ENCODE measurements around the gene LHFPL6. TPM values are rescaled to one million over a fixed set of nuclear protein-coding genes. Genes with fewer than 3 reads are reported as not detected.

Gene LHFPL6
- total RNA-seq, 4 donors from 2014 or later = 40.2 to 77.5 (median 66.6) TPM

- Histone ChIP-seq H3K36me3 (peaks cover 0 to 3% of the 10 kb centered on the region in 2 donors), H3K4me1 (no peaks in the 10 kb centered on the region), H3K27ac (no peak overlapping the region), H3K4me3 (no peak overlapping the region), H3K9me3 (no peaks in the 10 kb centered on the region), H3K27me3 (no peaks in the 10 kb centered on the region)
- TF ChIP-seq POLR2AphosphoS5 (IDR thresholded peaks at IDR 0.05) (no peak), POLR2A (IDR thresholded peaks at IDR 0.05) (no peak), EP300 (IDR thresholded peaks at IDR 0.05) (no peak)
- no peak for ATAC-seq
- 100% methylated on average over 10 of the region's 15 CpGs; no CpG with 5 or more reads in 1 of the 2 donors for WGBS, 2 donors (ENCODE audit: low coverage in 1 of 2)
Measured at GRCh38 chr13:39571502-39572092, 31.4 kb downstream of the LHFPL6 start.

- Histone ChIP-seq H3K4me3 (no peak overlapping the region), H3K9me3 (no peaks in the 10 kb centered on the region), H3K27me3 (no peaks in the 10 kb centered on the region), H3K4me1 (peaks cover 0 to 37% (median 7%) of the 10 kb centered on the region in 3 donors), H3K27ac (no peak overlapping the region), H3K36me3 (peaks cover 0 to 3% of the 10 kb centered on the region in 2 donors)
- WGBS, 2 donors (ENCODE audit: low coverage in 1 of 2) = 69 to 75% methylated on average over 1 of the region's 1 CpG
- no peak for TF ChIP-seq EP300 (IDR thresholded peaks at IDR 0.05)
- no peak for TF ChIP-seq CTCF (IDR thresholded peaks at IDR 0.05)
- no peak for TF ChIP-seq POLR2A (IDR thresholded peaks at IDR 0.05)
- no peak for TF ChIP-seq POLR2AphosphoS5 (IDR thresholded peaks at IDR 0.05)
- ATAC-seq = no peak
Measured at GRCh38 chr13:39567569-39567968, 35.4 kb downstream of the LHFPL6 start.

- Histone ChIP-seq H3K27me3 (no peaks in the 10 kb centered on the region), H3K27ac (no peak overlapping the region)
Measured at GRCh38 chr13:39566216-39566869, 36.6 kb downstream of the LHFPL6 start.

GRCh38 chr13:39565036-39565949 lies 37.7 kb downstream of the LHFPL6 start:
- H3K27ac ChIP-seq = no peak overlapping the region
- no peak overlapping the region for H3K4me3 ChIP-seq
- TF ChIP-seq CTCF (IDR thresholded peaks at IDR 0.05) = no peak
- peak; percentile 9 for TF ChIP-seq POLR2AphosphoS5 (IDR thresholded peaks at IDR 0.05)
- H3K9me3 ChIP-seq = no peaks in the 10 kb centered on the region
- peak; percentile 67 for ATAC-seq
- 35 to 40% methylated on average over 6 of the region's 6 CpGs for WGBS, 2 donors (ENCODE audit: low coverage in 1 of 2)
- H3K4me1 ChIP-seq = peaks cover 0 to 43% (median 7%) of the 10 kb centered on the region in 3 donors
- H3K27me3 ChIP-seq = no peaks in the 10 kb centered on the region
- H3K36me3 ChIP-seq = no peaks in the 10 kb centered on the region

More at GRCh38 chr13:39566216-39566869, 36.6 kb downstream of the LHFPL6 start:
- 62 to 70% methylated on average over 4 to 5 of the region's 8 CpGs for WGBS, 2 donors (ENCODE audit: low coverage in 1 of 2)
- no peak for ATAC-seq
- H3K4me1 ChIP-seq = peaks cover 0 to 43% (median 7%) of the 10 kb centered on the region in 3 donors
- no peaks in the 10 kb centered on the region for H3K36me3 ChIP-seq
- H3K4me3 ChIP-seq = no peak overlapping the region
- no peak for TF ChIP-seq POLR2A (IDR thresholded peaks at IDR 0.05)
- no peak for TF ChIP-seq POLR2AphosphoS5 (IDR thresholded peaks at IDR 0.05)
- no peak for TF ChIP-seq CTCF (IDR thresholded peaks at IDR 0.05)
- no peak for TF ChIP-seq EP300 (IDR thresholded peaks at IDR 0.05)
- no peaks in the 10 kb centered on the region for H3K9me3 ChIP-seq

GRCh38 chr13:39563470-39563735 lies 39.6 kb downstream of the LHFPL6 start:
- H3K4me1 ChIP-seq = peaks cover 0 to 43% (median 7%) of the 10 kb centered on the region in 3 donors
- WGBS, 2 donors (ENCODE audit: low coverage in 1 of 2) = 64 to 78% methylated on average over 1 of the region's 1 CpG
- H3K36me3 ChIP-seq = no peaks in the 10 kb centered on the region
- H3K27ac ChIP-seq = no peak overlapping the region
- TF ChIP-seq CTCF (IDR thresholded peaks at IDR 0.05) (no peak), EP300 (IDR thresholded peaks at IDR 0.05) (no peak), POLR2A (IDR thresholded peaks at IDR 0.05) (no peak), POLR2AphosphoS5 (IDR thresholded peaks at IDR 0.05) (no peak)
- no peak overlapping the region for H3K4me3 ChIP-seq
- H3K9me3 ChIP-seq = no peaks in the 10 kb centered on the region
- no peak for ATAC-seq
- H3K27me3 ChIP-seq = no peaks in the 10 kb centered on the region
